PC-3 (cell line): Measurements from ENCODE around the gene ODAM.
"Not testable (repeated sequence)": the region's sequence is repeated elsewhere in the genome, so short reads cannot be mapped to it uniquely, and the experiment has no call there.

Experiments used
- EZH2 ChIP-seq: fragments of 300-600 bp; sonication (generic); IDR thresholded peaks from one replicate; pipeline ENCODE4 v1.6.1; 2017; ENCODE audit warnings: antibody characterized with exemption, mild to moderate bottlenecking, low read length; ENCODE audit not compliant: unreplicated experiment
- EZH2phosphoT487 ChIP-seq: fragments of 300-600 bp; sonication (generic); IDR thresholded peaks from 2 replicates; pipeline ENCODE4 v1.6.1; 2018; ENCODE audit warnings: mild to moderate bottlenecking, antibody characterized with exemption, low read length, borderline replicate concordance
- TF ChIP-seq, protein P1 (sequence below): fragments of 300-600 bp; sonication (generic); conservative IDR thresholded peaks from 2 replicates; pipeline ENCODE4 v1.5.1; 2017; ENCODE audit warnings: antibody characterized with exemption, low read depth, mild to moderate bottlenecking, low read length

DNA sequence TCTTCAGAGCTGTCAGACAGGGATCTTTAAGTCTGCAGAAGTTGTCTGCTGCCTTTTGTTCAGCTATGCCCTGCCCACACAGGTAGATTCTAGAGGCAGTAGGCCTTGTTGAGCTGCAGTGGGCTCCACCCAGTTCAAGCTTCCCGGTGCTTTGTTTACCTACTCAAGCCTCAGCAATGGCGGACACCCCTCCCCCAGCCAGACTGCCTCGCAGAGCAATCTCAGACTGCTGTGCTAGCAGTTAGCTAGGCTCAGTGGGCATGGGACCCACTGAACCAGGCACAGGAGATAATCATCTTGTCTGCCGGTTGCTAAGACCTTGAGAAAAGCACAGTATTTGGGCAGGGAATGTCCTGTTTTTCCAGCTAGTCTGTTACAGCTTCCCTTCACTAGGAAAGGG is 17.2 kb downstream of the ODAM start:
- TF ChIP-seq, protein P1, sequence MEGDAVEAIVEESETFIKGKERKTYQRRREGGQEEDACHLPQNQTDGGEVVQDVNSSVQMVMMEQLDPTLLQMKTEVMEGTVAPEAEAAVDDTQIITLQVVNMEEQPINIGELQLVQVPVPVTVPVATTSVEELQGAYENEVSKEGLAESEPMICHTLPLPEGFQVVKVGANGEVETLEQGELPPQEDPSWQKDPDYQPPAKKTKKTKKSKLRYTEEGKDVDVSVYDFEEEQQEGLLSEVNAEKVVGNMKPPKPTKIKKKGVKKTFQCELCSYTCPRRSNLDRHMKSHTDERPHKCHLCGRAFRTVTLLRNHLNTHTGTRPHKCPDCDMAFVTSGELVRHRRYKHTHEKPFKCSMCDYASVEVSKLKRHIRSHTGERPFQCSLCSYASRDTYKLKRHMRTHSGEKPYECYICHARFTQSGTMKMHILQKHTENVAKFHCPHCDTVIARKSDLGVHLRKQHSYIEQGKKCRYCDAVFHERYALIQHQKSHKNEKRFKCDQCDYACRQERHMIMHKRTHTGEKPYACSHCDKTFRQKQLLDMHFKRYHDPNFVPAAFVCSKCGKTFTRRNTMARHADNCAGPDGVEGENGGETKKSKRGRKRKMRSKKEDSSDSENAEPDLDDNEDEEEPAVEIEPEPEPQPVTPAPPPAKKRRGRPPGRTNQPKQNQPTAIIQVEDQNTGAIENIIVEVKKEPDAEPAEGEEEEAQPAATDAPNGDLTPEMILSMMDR = not testable (repeated sequence)
- TF ChIP-seq EZH2, EZH2phosphoT487: not testable (repeated sequence)
